DMS53 treated with DMSO at 0.1 percent for 48 hours (cell line): Measurements from ENCODE around the gene TMEM125.
A peak's percentile ranks its signal among the peaks of the same experiment; 100 is the strongest.

Experiments used
- DNase-seq: peaks from one replicate; lab custom pipeline; 2025; ENCODE audit not compliant: unreplicated experiment; lab: John Stamatoyannopoulos, UW

TMEM125 gene

GRCh38 chr1:43246466-43247213 is 23.1 kb upstream of the TMEM125 start:
- peak; percentile 51 for DNase-seq

- peak; percentile 47 for DNase-seq
Measured at GRCh38 chr1:43247256-43247921, 22.4 kb upstream of the TMEM125 start.

GRCh38 chr1:43250351-43250761 is 19.4 kb upstream of the TMEM125 start:
- no peak for DNase-seq

GRCh38 chr1:43251024-43251423 is 18.8 kb upstream of the TMEM125 start:
- DNase-seq: no peak

- no peak for DNase-seq
Measured at GRCh38 chr1:43252225-43252624, 17.6 kb upstream of the TMEM125 start.

GRCh38 chr1:43253173-43253572 is 16.6 kb upstream of the TMEM125 start:
- DNase-seq: no peak

GRCh38 chr1:43253876-43254275 is 15.9 kb upstream of the TMEM125 start:
- no peak for DNase-seq

- no peak for DNase-seq
Measured at GRCh38 chr1:43255438-43256210, 14.2 kb upstream of the TMEM125 start.

GRCh38 chr1:43256675-43257570 is 12.9 kb upstream of the TMEM125 start:
- DNase-seq: no peak

GRCh38 chr1:43258370-43258769 is 11.4 kb upstream of the TMEM125 start:
- no peak for DNase-seq

- no peak for DNase-seq
Measured at GRCh38 chr1:43265431-43265830, 4.4 kb upstream of the TMEM125 start.

GRCh38 chr1:43266881-43267280 is 2.9 kb upstream of the TMEM125 start:
- no peak for DNase-seq

- DNase-seq: no peak
Measured at GRCh38 chr1:43267291-43267805, 2.4 kb upstream of the TMEM125 start.

GRCh38 chr1:43267818-43268425 is 1.9 kb upstream of the TMEM125 start:
- DNase-seq: no peak

GRCh38 chr1:43270421-43271095 is 775 bp downstream of the TMEM125 start:
- peak; percentile 92 for DNase-seq

GRCh38 chr1:43271186-43272118 is 1.7 kb downstream of the TMEM125 start:
- DNase-seq: no peak

GRCh38 chr1:43272161-43272560 is 2.4 kb downstream of the TMEM125 start:
- no peak for DNase-seq
